HG02852 (cell line): ENCODE results near the gene PDIA2.

Source experiments
- ATAC-seq: cut with Tn5 transposase; IDR thresholded peaks from one replicate; pipeline ENCODE4 v1.9.1; 2021; ENCODE audit warnings: mild to moderate bottlenecking, moderate library complexity; ENCODE audit not compliant: unreplicated experiment

Gene PDIA2

DNA sequence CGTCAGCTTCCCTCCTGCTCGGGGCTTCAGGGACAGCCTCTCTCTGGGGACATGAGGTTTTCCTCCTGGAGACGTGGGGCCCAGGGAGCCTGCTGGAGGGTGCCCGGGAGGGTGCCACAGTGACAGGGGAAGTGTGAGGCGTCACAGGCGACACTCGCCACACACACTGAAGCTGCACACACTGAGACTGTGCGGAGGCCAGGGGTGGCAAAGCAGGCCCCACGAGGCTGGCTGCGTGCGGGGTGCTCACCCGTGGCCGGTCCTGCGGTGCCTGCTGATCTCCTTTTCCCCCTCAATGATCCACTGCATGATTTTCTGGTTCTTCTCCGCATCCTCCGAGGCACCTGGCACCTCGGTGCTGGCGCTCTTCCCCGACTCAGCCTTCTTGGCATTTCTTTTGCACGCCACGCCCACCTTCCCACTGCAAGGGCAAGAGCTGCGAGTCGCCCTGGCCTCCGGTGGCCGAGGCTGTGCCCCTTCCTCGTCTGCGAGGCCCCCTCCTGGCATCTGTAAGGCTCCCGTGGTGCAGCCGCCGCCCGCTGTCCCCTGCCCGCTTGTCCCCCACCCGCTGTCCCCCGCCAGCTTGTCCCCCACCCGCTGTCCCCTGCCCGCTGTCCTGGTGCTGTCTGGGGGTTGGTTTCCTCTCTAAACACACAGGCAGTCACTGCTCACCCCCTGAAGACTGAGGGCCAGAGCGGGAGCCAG, 14.0 kb downstream of the PDIA2 start:
- ATAC-seq = no peak

DNA sequence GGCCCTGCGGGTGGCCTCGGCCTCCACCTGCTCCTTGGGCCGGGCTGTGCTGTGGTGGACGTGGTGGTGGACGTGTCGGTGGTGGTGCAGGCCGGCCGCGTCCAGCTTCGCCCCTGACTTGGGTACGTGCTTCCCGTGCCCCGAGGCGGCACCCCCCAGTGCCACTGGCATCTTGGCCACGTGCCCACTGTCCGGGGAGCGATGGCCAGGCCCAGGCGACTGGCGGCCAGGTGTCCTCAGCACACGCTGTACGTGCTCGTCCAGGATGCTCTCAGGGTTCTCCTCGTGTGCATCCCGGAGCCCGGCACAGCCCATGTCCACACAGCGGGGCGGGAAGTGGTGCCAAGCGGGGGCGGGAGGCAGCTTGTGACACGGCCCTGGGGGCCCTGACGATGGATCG, 14.9 kb downstream of the PDIA2 start:
- ATAC-seq = no peak

DNA sequence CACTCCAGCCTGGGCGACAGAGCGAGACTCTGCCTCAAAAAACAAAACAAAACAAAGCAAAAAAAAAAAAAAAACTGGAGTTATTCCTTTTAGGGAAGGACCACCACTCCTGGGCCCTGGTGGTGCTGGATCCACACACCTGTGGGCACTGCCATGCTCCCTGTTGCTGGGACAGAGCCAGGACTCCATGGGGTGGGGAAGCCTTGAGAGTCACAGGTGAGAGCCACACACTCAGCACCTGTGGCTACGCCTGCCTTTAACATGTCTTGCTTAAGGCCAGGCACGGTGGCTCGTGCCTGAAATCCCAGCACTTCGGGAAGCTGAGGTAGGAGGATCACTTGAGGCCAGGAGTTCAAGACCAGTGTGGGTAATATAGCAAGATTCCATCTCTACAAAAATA, 18.3 kb downstream of the PDIA2 start:
- ATAC-seq = no peak

DNA sequence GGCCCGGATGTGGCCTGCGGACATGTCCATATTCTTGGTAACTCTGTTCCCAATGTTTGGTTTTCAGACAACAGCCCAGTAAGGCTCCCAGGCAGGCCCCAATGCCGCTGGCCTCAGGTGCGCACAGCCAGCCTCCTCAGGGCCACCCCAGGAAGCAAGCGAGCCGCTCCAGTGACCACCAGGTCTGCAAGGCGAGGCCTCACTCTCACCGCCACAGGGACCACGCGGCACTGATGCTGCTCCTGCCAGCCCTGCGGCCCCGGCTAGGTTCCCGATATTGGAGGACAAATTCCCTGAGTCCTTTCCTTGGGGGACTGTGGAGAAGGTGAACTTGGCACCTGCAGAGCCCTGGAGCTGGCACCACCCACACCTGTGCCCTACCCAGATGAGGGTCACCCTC, 19.0 kb downstream of the PDIA2 start:
- no peak for ATAC-seq

DNA sequence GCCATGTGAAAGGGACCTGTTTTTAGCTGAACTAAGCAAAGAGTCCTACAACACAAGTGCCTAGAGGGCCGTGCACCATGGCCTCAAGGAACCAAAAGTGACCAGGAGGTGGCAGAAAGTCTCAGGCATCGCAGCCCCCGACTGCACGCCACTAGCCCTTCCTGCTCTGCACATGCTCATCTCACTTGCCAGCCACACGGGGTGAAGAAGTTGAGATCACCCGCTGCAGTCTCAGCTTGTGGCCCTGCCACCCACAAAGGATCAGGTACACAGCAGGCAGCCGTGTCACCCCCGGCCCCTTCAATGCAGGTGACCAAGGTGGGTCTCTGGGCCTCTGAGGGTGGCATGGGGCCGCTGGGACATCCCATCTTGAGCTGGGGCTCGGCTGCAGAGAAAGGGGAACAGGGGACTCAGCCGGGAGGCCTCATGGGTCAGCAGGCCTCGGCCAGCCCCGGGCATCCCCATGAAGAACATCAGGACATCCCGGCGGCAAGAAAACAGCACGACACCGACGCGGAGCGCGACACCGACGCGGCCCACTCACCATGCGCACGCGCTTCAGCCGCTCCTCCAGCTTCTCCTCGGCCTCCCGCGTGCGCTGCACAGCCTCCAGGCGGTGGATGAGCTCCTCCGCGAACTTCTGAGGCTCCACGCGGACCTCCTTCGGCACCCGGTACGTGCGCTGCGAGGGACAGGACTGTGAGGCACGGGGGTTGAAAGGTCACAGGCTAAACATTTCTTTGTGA, 21.0 kb downstream of the PDIA2 start:
- no peak for ATAC-seq

DNA sequence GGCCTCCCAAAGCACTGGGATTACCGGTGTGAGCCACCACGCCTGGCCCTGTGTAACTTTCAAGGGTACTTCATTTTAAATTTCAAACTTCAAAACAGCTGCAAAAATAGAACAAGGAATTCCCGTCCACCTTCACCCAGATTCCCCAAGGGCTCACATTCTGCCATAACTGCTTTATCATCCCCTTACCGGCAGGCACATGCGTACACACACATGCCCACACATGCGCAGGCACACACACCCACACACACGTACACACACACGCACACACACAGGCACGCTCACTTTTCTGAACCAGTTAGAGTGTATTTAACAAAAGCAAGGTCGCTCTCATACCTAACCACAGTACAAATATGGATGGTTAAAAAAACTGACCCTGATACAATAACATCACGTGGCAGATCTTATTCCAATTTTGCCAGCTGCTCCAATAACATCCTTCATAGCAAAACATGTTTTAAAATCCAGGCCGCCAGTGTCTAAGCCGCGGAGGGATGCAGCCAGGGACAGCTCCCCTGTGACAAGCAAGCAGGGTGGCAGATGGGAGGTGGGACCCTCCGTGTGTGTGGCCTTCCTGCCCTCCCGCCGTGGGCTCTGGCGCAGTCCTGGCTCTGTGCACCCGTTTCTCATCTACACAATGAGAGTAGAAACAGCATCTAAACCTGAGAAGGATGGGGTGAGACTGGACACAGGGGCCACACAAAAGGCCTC, 23.1 kb downstream of the PDIA2 start:
- no peak for ATAC-seq

DNA sequence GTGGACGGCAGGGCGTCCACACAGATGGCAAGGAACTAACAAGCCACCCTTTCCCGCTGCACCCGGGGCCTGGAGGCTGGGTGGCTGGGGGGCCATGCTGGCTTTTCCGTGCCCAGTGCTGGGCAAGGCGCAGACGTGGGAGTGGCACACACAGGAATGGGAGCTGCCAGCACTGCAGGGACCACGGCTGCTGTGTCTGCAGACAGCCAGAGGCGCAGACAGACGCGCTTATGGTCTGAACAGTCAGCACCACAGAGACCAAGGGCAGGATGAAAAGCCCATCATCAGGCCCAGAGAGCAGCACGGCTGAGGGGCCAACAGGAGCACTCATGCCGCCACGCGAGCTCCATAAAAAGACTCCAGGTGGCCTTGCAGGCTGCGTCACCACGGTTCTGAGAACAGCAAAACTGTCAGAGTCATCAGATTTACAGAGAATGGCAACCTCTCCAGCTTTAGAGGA, 24.0 kb downstream of the PDIA2 start:
- ATAC-seq = no peak

DNA sequence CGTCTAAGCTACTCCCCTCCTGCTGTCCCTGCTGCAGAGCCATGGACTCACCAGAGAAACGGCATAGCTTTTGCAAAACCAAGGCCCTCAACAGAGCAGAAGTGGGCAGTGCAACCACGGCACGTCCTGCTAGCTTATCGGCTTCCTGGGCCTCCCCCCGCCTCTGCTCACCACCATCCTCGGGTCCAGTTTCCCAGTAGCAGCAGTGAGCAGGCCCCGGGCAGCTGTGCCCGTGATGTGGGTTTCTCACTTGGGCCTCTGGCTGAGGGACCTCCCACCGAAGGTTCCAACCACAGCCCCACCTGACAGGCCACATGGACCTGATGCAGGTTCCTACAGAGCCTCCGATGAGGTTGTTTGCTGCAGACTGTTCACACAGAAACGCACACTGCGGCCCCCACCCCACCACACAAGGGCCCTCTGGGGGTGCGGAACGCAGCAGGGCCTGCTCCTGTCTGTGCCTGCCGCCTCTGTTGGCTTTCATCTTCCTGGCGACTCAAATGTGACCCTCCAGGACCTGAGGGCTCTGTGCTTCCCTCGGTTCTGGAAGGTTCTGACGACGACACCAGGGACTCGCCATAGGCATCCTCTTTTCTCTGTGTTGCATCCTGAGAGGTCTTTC, 24.8 kb downstream of the PDIA2 start:
- ATAC-seq = no peak

DNA sequence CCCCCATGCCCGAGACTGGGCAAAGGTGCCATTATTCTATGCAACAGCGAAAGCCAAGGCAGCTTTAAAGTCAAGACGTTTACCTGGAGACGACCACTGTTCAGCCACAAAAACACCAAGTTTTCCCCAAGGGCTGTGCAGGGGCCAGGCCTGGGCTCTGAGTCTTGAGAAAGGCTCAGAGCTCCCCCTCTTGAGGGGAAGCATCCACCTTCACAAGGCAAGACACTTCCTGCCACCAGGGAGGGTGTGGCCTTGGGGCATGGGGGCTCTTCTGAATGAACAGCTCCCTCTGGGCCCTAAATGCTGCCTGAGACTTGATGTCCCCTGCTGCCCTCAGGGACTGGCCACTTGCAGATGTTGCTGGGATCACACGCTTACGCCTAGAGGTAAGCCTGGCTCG, 26.5 kb downstream of the PDIA2 start:
- ATAC-seq = no peak

DNA sequence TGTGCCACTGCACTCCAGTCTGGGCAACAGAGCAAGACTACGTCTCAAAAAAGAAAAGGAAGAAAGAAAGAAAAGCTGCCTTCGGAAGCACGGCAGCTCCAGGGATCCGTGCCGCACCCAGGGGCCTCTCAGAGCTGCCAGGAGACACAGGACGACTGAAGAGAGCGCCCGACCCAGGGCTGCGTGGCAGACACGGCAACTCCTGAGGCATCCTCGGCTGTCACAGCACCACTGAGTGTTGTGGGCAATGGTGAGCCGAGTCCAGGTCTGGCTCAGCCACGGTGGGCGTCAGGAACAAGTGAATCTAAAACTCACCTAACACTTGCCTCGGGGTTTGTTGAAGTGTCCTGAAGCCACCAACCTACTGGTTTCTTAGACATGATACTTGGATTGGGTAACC, 28.8 kb downstream of the PDIA2 start:
- no peak for ATAC-seq

DNA sequence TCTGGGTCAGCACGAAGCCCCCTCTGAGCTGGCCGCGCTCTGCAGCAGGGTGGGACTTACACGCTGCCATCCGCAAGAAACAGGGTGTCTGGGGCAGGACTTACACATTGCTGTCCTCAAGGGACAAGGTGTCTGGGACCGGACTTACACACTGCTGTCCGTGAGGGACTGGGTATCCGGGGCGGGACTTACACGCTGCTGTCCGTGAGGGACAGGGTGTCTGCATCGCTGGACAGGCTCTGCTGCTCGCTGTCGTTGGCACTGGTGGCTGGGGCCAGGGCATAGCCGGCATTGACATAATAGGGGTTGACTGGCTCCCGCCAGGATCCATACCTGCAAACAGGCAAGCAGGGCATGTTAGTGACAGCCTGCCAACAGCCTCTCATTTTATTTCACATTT, 31.4 kb downstream of the PDIA2 start:
- no peak for ATAC-seq

DNA sequence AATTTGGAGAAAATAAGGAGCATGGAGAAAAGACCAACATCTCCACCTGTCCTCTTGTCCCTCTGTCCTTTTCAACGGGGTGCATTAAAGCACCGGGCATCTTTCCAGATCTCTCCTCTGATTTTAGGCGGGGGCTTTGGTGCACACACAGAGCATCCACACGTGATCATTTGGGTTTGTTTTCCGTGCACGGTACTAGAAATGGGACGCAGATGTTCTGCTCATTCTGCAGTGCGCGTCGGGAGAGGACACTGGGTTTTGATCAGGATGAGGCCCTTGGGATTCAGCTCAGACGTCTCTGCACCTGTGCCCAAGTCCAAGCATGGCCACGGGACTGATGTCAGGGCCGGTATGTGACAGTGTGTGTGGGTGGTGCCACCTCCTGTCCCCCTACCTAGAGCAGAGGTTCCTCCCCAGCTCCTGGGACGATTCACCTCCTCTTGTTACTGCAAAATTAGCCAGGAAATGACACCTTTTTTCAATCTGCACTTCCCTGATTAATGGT, 31.9 kb downstream of the PDIA2 start:
- no peak for ATAC-seq

DNA sequence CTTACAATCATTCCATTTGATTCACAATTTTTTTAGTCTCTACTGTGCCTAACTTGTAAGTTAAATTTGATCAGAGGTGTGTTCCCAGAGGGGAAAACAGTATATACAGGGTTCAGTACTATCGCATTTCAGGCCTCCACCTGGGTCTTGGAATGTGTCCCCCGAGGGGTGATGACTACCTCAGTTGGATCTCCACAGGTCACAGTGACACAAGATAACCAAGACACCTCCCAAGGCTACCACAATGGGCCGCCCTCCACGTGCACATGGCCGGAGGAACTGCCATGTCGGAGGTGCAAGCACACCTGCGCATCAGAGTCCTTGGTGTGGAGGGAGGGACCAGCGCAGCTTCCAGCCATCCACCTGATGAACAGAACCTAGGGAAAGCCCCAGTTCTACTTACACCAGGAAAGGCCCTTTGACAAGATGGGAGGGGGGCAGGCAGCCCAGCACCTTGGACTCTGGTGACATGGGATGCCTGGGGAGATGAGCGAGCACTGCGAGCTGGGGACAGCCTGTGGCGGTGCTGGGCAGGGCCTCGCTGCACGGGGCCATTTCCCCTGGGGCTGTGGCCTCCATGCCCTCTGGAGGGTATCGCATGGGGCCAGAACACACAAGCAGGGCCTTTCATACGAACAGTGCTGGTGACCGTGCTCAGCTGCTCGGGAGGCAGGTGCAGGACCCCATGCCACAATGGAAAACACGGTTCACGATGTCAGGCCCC, 33.9 kb downstream of the PDIA2 start:
- ATAC-seq = no peak

DNA sequence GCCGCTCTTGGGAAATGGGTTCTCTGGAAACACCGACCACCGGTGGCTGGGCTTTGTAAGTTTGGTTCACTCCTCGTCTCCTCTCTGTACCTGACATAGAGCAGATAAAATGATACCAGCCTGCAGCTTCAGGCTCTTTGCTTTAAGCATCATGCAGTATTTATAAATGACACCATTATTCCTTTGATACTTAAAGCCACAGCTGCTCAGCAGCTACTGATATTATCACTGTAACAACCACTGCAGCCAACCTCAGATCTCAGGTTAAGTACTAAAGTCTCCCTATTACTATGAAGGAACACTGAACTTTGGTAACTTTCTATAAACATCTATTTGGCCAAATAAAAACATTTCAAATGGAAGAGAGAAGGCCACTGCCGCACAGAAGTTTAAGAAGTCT, 34.6 kb downstream of the PDIA2 start:
- no peak for ATAC-seq

DNA sequence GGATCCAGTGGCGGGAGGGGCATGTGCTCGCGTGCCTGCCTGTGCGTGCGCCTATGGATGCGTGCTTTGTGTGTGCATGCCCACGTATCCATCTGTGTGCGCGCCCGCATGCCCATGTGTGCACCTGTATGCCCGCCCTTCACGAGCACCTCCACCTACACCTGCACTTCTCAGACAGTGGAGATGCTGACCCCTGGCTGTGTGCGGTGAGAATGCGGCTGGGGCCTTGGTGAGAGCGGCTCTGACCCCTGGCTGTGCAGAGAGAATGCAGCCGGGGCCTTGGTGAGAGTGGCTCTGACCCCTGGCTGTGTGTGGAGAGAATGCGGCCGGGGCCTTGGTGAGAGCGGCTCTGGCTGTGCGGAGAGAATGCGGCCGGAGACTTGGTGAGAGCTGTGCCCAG, 35.7 kb downstream of the PDIA2 start:
- no peak for ATAC-seq

DNA sequence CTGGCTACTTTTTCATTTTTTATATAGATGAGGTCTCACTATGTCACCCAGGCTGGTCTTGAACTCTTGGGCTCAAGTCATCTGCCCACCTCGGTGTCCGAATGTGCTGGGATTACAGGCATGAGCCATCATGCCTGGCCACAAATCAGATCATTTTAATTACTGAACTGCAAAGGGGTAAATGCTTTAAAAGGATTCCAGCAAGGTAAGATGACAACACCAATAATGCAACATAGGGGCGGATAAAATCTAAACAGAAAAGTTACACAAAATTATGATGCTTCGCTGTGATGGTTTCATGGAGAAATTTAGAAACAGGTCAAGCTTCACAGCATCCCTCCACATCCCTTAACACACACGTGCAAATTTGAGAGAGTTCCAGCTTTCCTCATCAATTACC, 37.2 kb downstream of the PDIA2 start:
- no peak for ATAC-seq

DNA sequence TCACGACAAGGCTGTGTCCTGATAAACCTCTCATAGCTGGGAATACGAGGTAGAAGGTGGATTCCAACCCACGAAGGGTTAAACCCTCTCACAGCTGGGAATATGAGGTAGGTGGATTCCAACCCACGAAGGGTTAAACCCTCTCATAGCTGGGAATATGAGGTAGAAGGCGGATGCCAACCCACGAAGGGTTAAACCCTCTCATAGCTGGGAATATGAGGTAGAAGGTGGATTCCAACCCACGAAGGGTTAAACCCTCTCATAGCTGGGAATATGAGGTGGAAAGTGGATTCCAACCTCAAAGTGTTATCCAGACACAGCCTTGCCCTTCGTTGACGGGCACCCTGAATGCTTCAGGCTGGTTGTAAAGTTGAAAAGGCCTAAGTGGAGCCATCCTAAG, 38.6 kb downstream of the PDIA2 start:
- ATAC-seq = no peak

DNA sequence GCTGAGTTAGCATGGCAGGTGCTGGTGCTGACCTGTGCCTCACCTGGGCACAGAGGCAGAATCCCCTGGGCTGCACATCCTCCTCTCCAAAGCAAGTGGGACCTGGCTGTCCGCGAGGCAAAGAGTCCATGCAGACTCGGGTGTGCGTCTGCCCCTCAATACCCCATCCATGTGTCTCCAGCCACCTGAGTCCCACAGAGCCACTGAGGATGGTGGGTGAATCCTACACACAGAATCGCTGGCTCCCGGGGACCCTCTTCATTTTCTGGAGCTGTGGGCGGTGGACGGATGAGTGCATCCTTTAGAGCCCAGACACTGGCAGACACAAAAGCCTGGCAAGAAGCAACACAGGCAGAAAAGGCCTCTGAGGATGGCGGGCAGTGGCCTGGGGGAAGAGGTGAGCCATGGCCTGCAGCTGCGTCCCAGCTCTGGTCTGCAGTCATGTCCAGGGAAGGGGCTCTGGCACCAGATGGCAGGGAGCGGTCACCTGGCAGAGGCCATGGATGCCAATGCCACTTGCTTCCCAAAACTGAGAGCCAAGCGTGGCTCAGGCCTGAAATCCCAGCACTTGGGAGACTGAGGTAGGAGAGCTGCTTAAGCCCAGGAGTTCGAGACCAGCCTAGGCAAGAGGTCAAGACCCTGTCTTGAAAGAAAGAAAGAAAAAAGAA, 39.6 kb downstream of the PDIA2 start:
- ATAC-seq = no peak

DNA sequence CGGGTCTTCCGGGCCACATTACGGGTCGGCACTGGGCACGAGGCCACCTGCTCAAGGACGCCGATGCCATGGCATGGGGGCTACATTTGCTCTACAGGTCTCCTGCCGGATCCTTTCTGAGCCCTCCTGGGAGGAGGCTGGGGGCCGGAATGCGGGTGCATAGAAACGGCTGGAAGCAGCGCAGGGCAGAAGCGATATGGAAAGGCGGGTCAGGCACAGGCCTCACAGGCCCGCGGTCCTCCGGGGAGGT, 41.2 kb downstream of the PDIA2 start:
- no peak for ATAC-seq
